AG08396 (cell line): ENCODE measurements around the gene KIFC3.
"Not testable (repeated sequence)": the region's sequence is repeated elsewhere in the genome, so short reads cannot be mapped to it uniquely, and the experiment has no call there.

Source experiments
- DNase-seq: peaks from one replicate; pipeline ENCODE4 v3.0.0; 2012; ENCODE audit warnings: low spot score, mixed read lengths

KIFC3 gene

GRCh38 chr16:57825298-57826044 lies 23.2 kb upstream of the KIFC3 start:
- DNase-seq: no peak

- DNase-seq: no peak
These were observed 22.6 kb upstream of the KIFC3 start for GRCh38 chr16:57824888-57825287.

- DNase-seq: no peak
These were observed 21.5 kb upstream of the KIFC3 start for GRCh38 chr16:57823836-57824235.

GRCh38 chr16:57822856-57823255 lies 20.6 kb upstream of the KIFC3 start:
- no peak for DNase-seq

- no peak for DNase-seq
These were observed 19.8 kb upstream of the KIFC3 start for GRCh38 chr16:57822018-57822553.

GRCh38 chr16:57821149-57821971 lies 19.1 kb upstream of the KIFC3 start:
- no peak for DNase-seq

GRCh38 chr16:57818377-57819064 lies 16.2 kb upstream of the KIFC3 start:
- DNase-seq: no peak

- DNase-seq: no peak
These were observed 15.4 kb upstream of the KIFC3 start for GRCh38 chr16:57817680-57818079.

GRCh38 chr16:57815987-57816745 lies 13.9 kb upstream of the KIFC3 start:
- peak; percentile 93 for DNase-seq

GRCh38 chr16:57814896-57815295 lies 12.6 kb upstream of the KIFC3 start:
- no peak for DNase-seq

GRCh38 chr16:57813466-57813865 lies 11.2 kb upstream of the KIFC3 start:
- no peak for DNase-seq

- DNase-seq: not testable (repeated sequence)
These were observed 9.0 kb upstream of the KIFC3 start for GRCh38 chr16:57811340-57811739.

GRCh38 chr16:57810197-57811031 lies 8.1 kb upstream of the KIFC3 start:
- no peak for DNase-seq

- no peak for DNase-seq
These were observed 7.2 kb upstream of the KIFC3 start for GRCh38 chr16:57809276-57810196.

GRCh38 chr16:57808589-57809228 lies 6.4 kb upstream of the KIFC3 start:
- no peak for DNase-seq

GRCh38 chr16:57807968-57808528 lies 5.8 kb upstream of the KIFC3 start:
- DNase-seq: peak; percentile 89

GRCh38 chr16:57807252-57807967 lies 5.1 kb upstream of the KIFC3 start:
- DNase-seq: no peak

GRCh38 chr16:57805176-57805575 lies 2.9 kb upstream of the KIFC3 start:
- no peak for DNase-seq
